HG02759 (cell line): ENCODE measurements around the gene FXYD1.
"Not testable (repeated sequence)": the region's sequence is repeated elsewhere in the genome, so short reads cannot be mapped to it uniquely, and the experiment has no call there.

ENCODE experiments used
- ATAC-seq: cut with Tn5 transposase; IDR thresholded peaks from one replicate; pipeline ENCODE4 v1.9.1; 2021; ENCODE audit warnings: mild to moderate bottlenecking, moderate library complexity; ENCODE audit not compliant: unreplicated experiment

Gene FXYD1

GRCh38 chr19:35124098-35125060 is 14.2 kb upstream of the FXYD1 start:
- peak; percentile 87 for ATAC-seq

- no peak for ATAC-seq
Observed at GRCh38 chr19:35125270-35125717, 13.3 kb upstream of the FXYD1 start.

GRCh38 chr19:35125749-35126623 is 12.6 kb upstream of the FXYD1 start:
- ATAC-seq, result no peak

- no peak for ATAC-seq
Observed at GRCh38 chr19:35126624-35126959, 12.0 kb upstream of the FXYD1 start.

- ATAC-seq, result no peak
Observed at GRCh38 chr19:35127871-35128270, 10.8 kb upstream of the FXYD1 start.

GRCh38 chr19:35128398-35129057 is 10.1 kb upstream of the FXYD1 start:
- ATAC-seq, result no peak

GRCh38 chr19:35129724-35130274 is 8.8 kb upstream of the FXYD1 start:
- ATAC-seq, result not testable (repeated sequence)

- ATAC-seq, result no peak
Observed at GRCh38 chr19:35130761-35131720, 7.6 kb upstream of the FXYD1 start.

GRCh38 chr19:35132254-35132653 is 6.4 kb upstream of the FXYD1 start:
- ATAC-seq, result no peak

- ATAC-seq, result no peak
Observed at GRCh38 chr19:35133826-35134225, 4.8 kb upstream of the FXYD1 start.

- ATAC-seq, result no peak
Observed at GRCh38 chr19:35134601-35135242, 3.9 kb upstream of the FXYD1 start, which contains the start of gene LGI4. TSS of gene LGI4 (minus strand) at chr19:35135059. CDS start at chr19:35134680, 379 bp downstream.

- no peak for ATAC-seq
Observed at GRCh38 chr19:35135389-35135909, 3.2 kb upstream of the FXYD1 start.

GRCh38 chr19:35136231-35136630 is 2.4 kb upstream of the FXYD1 start:
- ATAC-seq, result no peak

- ATAC-seq, result no peak
Observed at GRCh38 chr19:35136977-35137702, 1.5 kb upstream of the FXYD1 start.

- no peak for ATAC-seq
Observed at GRCh38 chr19:35140207-35140961, 1.8 kb downstream of the FXYD1 start.

GRCh38 chr19:35140962-35141836 is 2.6 kb downstream of the FXYD1 start:
- ATAC-seq, result peak; percentile 71
